Measurements from ENCODE around the gene PGM2.
"Not testable (repeated sequence)": the region's sequence is repeated elsewhere in the genome, so short reads cannot be mapped to it uniquely, and the experiment has no call there.

Gene PGM2

GRCh38 chr4:37826295-37827029 is at the start of gene PGM2:
PGM2 (plus strand) TSS chr4:37826686; CDS start chr4:37826733, 47 bp downstream.
- DNase-seq (ENCODE audit: low spot score) = peak; percentile 85

GRCh38 chr4:37779896-37780295 is 46.6 kb upstream of the PGM2 start:
- no peak for DNase-seq (ENCODE audit: low spot score)

- peak; percentile 57 for DNase-seq (ENCODE audit: low spot score)
These were observed 45.9 kb upstream of the PGM2 start for GRCh38 chr4:37780444-37781130.

- DNase-seq (ENCODE audit: low spot score) = no peak
These were observed 45.4 kb upstream of the PGM2 start for GRCh38 chr4:37781131-37781455.

- not testable (repeated sequence) for DNase-seq (ENCODE audit: low spot score)
These were observed 40.2 kb upstream of the PGM2 start for GRCh38 chr4:37786267-37786666.

GRCh38 chr4:37787883-37788460 is 38.5 kb upstream of the PGM2 start:
- DNase-seq (ENCODE audit: low spot score) = not testable (repeated sequence)

GRCh38 chr4:37788819-37789218 is 37.7 kb upstream of the PGM2 start:
- DNase-seq (ENCODE audit: low spot score) = no peak

- DNase-seq (ENCODE audit: low spot score) = no peak
These were observed 34.2 kb upstream of the PGM2 start for GRCh38 chr4:37792241-37792640.

- DNase-seq (ENCODE audit: low spot score) = peak; percentile 24
These were observed 32.9 kb upstream of the PGM2 start for GRCh38 chr4:37793562-37793961.

- no peak for DNase-seq (ENCODE audit: low spot score)
These were observed 32.4 kb upstream of the PGM2 start for GRCh38 chr4:37794056-37794455.

- no peak for DNase-seq (ENCODE audit: low spot score)
These were observed 30.8 kb upstream of the PGM2 start for GRCh38 chr4:37795581-37796195.

GRCh38 chr4:37797374-37797773 is 29.1 kb upstream of the PGM2 start:
- DNase-seq (ENCODE audit: low spot score) = no peak

GRCh38 chr4:37797923-37798322 is 28.6 kb upstream of the PGM2 start:
- no peak for DNase-seq (ENCODE audit: low spot score)

- no peak for DNase-seq (ENCODE audit: low spot score)
These were observed 27.9 kb upstream of the PGM2 start for GRCh38 chr4:37798616-37799015.

GRCh38 chr4:37799941-37800554 is 26.4 kb upstream of the PGM2 start:
- DNase-seq (ENCODE audit: low spot score) = no peak

- no peak for DNase-seq (ENCODE audit: low spot score)
These were observed 24.3 kb upstream of the PGM2 start for GRCh38 chr4:37802068-37802666.

- peak; percentile 67 for DNase-seq (ENCODE audit: low spot score)
These were observed 23.0 kb upstream of the PGM2 start for GRCh38 chr4:37803348-37803973.

GRCh38 chr4:37805091-37805490 is 21.4 kb upstream of the PGM2 start:
- DNase-seq (ENCODE audit: low spot score) = no peak

- DNase-seq (ENCODE audit: low spot score) = no peak
These were observed 13.8 kb upstream of the PGM2 start for GRCh38 chr4:37812713-37813112.

- DNase-seq (ENCODE audit: low spot score) = no peak
These were observed 10.9 kb upstream of the PGM2 start for GRCh38 chr4:37815591-37815990.

GRCh38 chr4:37816006-37816405 is 10.5 kb upstream of the PGM2 start:
- peak; percentile 42 for DNase-seq (ENCODE audit: low spot score)

- DNase-seq (ENCODE audit: low spot score) = no peak
These were observed 9.8 kb upstream of the PGM2 start for GRCh38 chr4:37816719-37817118.
